Vagina (tissue), 2 donors: ENCODE data around the gene CITED1. TPM values are rescaled to one million over a fixed set of nuclear protein-coding genes. Genes with fewer than 3 reads are reported as not detected.

Source experiments
- DNase-seq, 2 donors: peaks; one replicate each; pipeline ENCODE4 v3.0.0-alpha.2; 2017; ENCODE audit errors: extremely low spot score in 2 of 2
- H3K27ac ChIP-seq: fragments of 200-600 bp; sonication (generic); one replicate; pipeline ENCODE4 v1.5.1; 2019
- H3K27me3 ChIP-seq: fragments of 200-600 bp; sonication (generic); one replicate; pipeline ENCODE4 v1.5.1; 2019
- H3K36me3 ChIP-seq, 2 donors: fragments of 200-600 bp; sonication (generic); one replicate each; pipeline ENCODE4 v1.5.1; 2017 to 2019
- H3K4me1 ChIP-seq: fragments of 200-600 bp; sonication (generic); one replicate; pipeline ENCODE4 v1.5.1; 2019
- H3K4me3 ChIP-seq, 2 donors: fragments of 200-600 bp; sonication (generic); 1 replicate in 1 of 2; 2 replicates in 1 of 2; pipeline ENCODE4 v1.5.1; 2016 to 2019
- H3K9me3 ChIP-seq: fragments of 200-600 bp; sonication (generic); one replicate; pipeline ENCODE4 v1.5.1; 2019
- POLR2A ChIP-seq, 2 donors: fragments of 450-650 bp; IDR thresholded peaks; one replicate each; pipeline ENCODE4 v1.6.1; 2017; ENCODE audit warnings: antibody characterized with exemption in 2 of 2, mild to moderate bottlenecking in 2 of 2, moderate library complexity in 2 of 2
- POLR2AphosphoS5 ChIP-seq, 2 donors: sonication (generic); formaldehyde crosslinking; IDR thresholded peaks; one replicate each; pipeline ENCODE4 v1.9.0; 2017; ENCODE audit warnings: antibody characterized with exemption in 2 of 2, mild to moderate bottlenecking in 2 of 2, low read depth in 1 of 2; ENCODE audit not compliant: insufficient read depth in 1 of 2
- intact Hi-C: fragments of 100-400 bp; cut with DNase I; formaldehyde crosslinking; loops from one replicate; pipeline ENCODE4 v1.15.1; 2023
- total RNA-seq: library from RNA; depleted of rRNA; stranded (reverse); fragments of >200 nt; gene quantifications from one replicate; pipeline ENCODE4 v1.2.3, GENCODE V29; 2016
- TF ChIP-seq, protein P1 (sequence below), 3 experiments: fragments of 450-650 bp in 2 of 3; fragments of 200-600 bp in 1 of 3; sonication (generic) in 1 of 3; IDR thresholded peaks; one replicate each; pipeline ENCODE4 v1.5.1; 2017 to 2019; ENCODE audit warnings: antibody characterized with exemption in 3 of 3, mild to moderate bottlenecking in 2 of 3, moderate library complexity in 2 of 3

The CITED1 gene
- total RNA-seq, 1 donor from 2014 or later = 2.7 TPM

DNA sequence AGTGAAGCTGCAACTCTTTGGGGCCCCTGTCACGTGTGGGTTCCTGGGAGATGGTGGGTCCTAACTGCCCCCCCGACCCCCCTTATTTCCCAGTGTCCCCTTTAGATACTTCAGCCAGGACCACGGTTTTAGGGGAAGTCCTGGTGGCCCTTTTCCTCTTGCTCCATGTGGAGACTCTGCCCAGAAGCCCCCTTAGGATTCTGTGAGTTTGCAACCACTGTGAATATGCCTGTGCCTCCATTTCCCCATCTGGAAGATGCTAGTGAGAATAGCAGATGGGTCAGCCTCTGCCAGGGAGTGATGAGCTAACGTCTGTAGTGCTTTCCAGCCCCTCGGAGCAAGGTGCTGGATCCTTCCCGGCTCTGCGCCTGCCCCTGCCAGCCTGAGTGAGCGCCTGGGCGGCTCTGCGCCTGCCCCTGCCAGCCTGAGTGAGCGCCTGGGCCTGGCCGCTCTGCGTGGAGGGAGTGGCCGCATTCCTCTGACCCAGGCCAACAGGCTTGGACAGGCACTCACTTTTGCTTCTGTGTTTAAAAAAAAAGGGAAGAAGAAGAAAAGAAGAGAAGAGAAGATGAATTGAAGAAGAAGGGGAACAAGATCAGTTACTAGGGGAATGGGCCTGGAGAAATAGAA is 6.7 kb upstream of the CITED1 start:
- TF ChIP-seq, protein P1, sequence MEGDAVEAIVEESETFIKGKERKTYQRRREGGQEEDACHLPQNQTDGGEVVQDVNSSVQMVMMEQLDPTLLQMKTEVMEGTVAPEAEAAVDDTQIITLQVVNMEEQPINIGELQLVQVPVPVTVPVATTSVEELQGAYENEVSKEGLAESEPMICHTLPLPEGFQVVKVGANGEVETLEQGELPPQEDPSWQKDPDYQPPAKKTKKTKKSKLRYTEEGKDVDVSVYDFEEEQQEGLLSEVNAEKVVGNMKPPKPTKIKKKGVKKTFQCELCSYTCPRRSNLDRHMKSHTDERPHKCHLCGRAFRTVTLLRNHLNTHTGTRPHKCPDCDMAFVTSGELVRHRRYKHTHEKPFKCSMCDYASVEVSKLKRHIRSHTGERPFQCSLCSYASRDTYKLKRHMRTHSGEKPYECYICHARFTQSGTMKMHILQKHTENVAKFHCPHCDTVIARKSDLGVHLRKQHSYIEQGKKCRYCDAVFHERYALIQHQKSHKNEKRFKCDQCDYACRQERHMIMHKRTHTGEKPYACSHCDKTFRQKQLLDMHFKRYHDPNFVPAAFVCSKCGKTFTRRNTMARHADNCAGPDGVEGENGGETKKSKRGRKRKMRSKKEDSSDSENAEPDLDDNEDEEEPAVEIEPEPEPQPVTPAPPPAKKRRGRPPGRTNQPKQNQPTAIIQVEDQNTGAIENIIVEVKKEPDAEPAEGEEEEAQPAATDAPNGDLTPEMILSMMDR (IDR thresholded peaks at IDR 0.05) = no peak
- no peak for TF ChIP-seq POLR2A (IDR thresholded peaks at IDR 0.05)
- TF ChIP-seq POLR2AphosphoS5 (IDR thresholded peaks at IDR 0.05; ENCODE audit: insufficient read depth in 1 of 2, low read depth in 1 of 2) = no peak
- peaks cover 9% of the 10 kb centered on the region for H3K27me3 ChIP-seq
- peak in 1 of 2 donors; percentile 31 for DNase-seq
- no peak overlapping the region for H3K4me3 ChIP-seq
- H3K4me1 ChIP-seq = peaks cover 15% of the 10 kb centered on the region
- H3K27ac ChIP-seq = no peak overlapping the region
- no peaks in the 10 kb centered on the region for H3K36me3 ChIP-seq
- no peaks in the 10 kb centered on the region for H3K9me3 ChIP-seq
- intact Hi-C loops = no loop called here

DNA sequence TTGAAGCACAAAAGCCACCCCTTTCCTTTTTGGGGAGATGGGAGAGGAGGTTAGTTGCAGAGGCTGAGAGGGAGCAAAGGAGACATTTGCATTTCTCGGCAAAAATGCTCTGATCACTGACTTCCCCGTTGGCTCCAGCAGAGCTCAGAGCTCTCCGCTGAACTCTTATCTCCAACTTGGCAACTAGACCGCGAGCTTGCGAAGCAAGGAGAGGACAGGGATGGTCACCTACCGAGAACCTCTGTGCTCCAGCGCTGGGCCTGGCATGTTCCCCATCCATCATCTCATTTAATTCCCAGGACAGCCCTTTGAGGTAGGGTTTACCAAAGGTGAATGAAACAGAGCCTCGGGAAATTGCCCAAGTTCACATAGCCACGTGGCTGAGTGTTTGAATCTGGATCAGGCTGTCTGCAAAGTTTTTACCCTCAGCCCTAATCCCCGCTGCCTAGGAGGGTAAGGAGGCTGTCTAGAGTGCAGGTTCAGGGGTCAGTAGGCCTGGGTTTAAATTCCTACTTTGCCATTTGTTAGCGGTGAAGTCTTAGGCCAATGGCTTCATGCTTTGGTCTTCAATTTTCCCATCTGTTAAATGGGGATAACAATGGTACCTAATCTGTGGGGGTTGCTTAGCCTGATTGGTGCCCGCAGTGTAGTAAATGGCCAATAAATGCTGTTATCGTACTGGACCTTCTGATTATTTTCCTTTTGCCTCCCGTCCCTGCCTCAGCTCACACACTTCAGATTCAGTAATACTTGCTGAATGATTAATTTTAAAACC is 3.8 kb upstream of the CITED1 start:
- Histone ChIP-seq H3K27me3 (peaks cover 25% of the 10 kb centered on the region), H3K27ac (no peak overlapping the region), H3K4me1 (peaks cover 35% of the 10 kb centered on the region), H3K4me3 (peak overlapping the region; percentile 30 to 31), H3K9me3 (no peaks in the 10 kb centered on the region), H3K36me3 (no peaks in the 10 kb centered on the region)
- DNase-seq = peak in 1 of 2 donors; percentile 52
- intact Hi-C loops = no loop called here
- TF ChIP-seq POLR2A (IDR thresholded peaks at IDR 0.05) (no peak), POLR2AphosphoS5 (IDR thresholded peaks at IDR 0.05; ENCODE audit: insufficient read depth in 1 of 2, low read depth in 1 of 2) (no peak)
- TF ChIP-seq, protein P1 (IDR thresholded peaks at IDR 0.05) = no peak

DNA sequence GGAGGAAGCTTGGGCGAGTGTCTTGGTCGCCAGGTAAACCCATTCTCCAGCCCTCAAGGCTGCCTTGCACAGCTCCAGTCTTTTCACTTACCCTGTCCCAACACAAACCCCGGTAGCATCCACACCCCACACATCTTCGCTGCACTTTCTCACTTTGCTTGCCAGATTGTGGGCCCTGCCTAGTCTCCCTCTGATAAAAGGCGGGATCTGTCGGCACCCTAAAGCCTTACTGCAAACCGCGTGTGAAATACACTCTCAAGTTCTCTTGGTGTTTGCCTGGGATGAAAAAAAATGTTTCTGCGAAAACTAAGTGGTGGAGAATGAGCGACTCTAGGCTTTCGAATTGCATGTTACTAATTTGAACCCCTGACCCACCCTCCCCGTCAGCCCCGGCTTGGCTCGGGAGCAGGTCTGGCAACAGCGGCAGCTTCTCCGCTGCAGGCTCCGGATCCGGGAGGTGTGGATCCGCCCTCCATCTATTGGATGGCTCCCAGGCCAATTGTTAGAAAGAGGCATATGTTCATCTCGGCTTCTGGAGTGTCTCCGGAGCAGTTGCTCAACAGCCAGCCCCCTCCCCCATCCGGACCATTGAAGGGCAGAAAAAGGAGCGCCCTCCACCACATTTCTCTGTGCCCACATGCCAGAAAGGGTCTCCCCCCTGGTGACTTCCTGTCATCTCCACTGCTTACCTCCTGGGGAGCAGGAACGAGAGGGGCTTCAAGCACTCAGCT is 3.0 kb upstream of the CITED1 start:
- Histone ChIP-seq H3K4me3 (peak overlapping the region; percentile 30 to 31), H3K27ac (no peak overlapping the region), H3K36me3 (no peaks in the 10 kb centered on the region), H3K4me1 (peaks cover 35% of the 10 kb centered on the region), H3K9me3 (no peaks in the 10 kb centered on the region), H3K27me3 (peaks cover 25% of the 10 kb centered on the region)
- intact Hi-C loops = no loop called here
- no peak for TF ChIP-seq POLR2AphosphoS5 (IDR thresholded peaks at IDR 0.05; ENCODE audit: insufficient read depth in 1 of 2, low read depth in 1 of 2)
- TF ChIP-seq, protein P1 (IDR thresholded peaks at IDR 0.05) = no peak
- TF ChIP-seq POLR2A (IDR thresholded peaks at IDR 0.05) = no peak
- DNase-seq = peak in 1 of 2 donors; percentile 74

DNA sequence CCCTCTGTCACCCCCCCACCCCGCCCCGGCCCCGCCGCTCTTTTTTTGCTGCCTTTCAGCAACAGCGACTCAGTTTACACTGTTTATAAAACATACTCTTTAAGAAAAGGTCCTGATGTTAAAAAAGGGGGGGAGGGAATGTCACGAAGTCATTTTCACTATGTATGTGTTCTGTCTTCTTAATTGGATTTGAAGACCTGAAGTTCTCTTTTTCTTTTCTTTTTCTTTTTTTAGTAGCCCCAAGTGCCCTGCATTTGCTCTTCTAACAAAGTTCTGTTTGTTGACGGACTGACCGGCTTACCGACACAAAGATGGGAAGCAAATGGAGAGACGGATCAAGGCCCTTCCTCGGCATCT is 2.5 kb upstream of the CITED1 start:
- H3K4me3 ChIP-seq = peak overlapping the region; percentile 30 to 31
- TF ChIP-seq POLR2A (IDR thresholded peaks at IDR 0.05) = no peak
- TF ChIP-seq, protein P1 (IDR thresholded peaks at IDR 0.05) = no peak
- no peak for TF ChIP-seq POLR2AphosphoS5 (IDR thresholded peaks at IDR 0.05; ENCODE audit: insufficient read depth in 1 of 2, low read depth in 1 of 2)
- DNase-seq = no peak
- no peaks in the 10 kb centered on the region for H3K36me3 ChIP-seq
- intact Hi-C loops = no loop called here
- H3K27me3 ChIP-seq = peaks cover 25% of the 10 kb centered on the region
- H3K9me3 ChIP-seq = no peaks in the 10 kb centered on the region
- H3K27ac ChIP-seq = no peak overlapping the region
- peaks cover 35% of the 10 kb centered on the region for H3K4me1 ChIP-seq
